ENCODE data around the gene PITPNC1. TPM values are rescaled to one million over a fixed set of nuclear protein-coding genes. Genes with fewer than 3 reads are reported as not detected.

Gene PITPNC1
- total RNA-seq, 1 donor: 25.7 TPM

DNA sequence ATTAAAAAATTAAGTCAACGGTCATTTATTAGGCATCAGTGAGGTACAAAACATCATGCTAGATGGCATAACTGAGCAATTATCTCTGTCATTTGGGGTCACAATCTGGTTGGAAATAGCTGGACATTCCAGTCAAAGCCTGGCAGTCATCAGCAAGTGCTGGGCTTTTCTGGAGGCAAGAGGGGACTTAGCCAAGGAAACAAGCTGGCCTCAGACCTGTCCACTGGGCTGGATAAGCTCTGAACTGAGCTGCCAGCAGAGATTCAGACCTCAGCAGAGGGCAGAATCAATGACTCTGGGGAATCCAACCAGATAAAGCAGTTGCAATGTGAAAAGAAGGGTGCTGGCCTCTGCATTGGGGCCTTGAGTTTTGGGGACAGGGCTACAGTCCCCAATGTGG, 178.8 kb downstream of the PITPNC1 start:
- no peak for DNase-seq (ENCODE audit: low read depth)
- no peak for TF ChIP-seq CTCF (IDR thresholded peaks at IDR 0.05; ENCODE audit: insufficient read depth, low read length)
- H3K4me3 ChIP-seq (ENCODE audit: low read depth, low read length): no peak overlapping the region

- H3K4me3 ChIP-seq (ENCODE audit: low read depth, low read length): no peak overlapping the region
- TF ChIP-seq CTCF (IDR thresholded peaks at IDR 0.05; ENCODE audit: insufficient read depth, low read length): no peak
- DNase-seq (ENCODE audit: low read depth): no peak
These were observed 180.2 kb downstream of the PITPNC1 start for GRCh38 chr17:67557052-67557845.

DNA sequence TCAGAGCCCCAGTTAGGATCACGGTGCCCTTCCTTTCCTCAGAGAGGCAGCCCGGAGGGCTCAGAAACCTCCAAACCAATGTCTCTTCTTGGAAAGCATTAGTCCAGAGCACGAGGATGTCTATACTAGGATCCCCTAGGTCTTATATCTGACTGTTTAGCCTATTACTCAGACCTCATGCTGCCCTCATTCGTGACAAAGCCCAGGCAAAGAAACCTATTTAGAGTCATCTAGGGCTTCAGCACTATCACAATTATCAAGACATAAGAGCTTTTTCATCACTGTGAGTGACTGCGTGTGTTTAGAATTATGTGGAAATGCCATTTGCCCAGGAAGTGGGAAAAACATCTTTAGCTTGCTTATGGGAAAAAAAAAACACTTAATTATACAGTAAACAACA, 180.8 kb downstream of the PITPNC1 start:
- no peak for TF ChIP-seq CTCF (IDR thresholded peaks at IDR 0.05; ENCODE audit: insufficient read depth, low read length)
- H3K4me3 ChIP-seq (ENCODE audit: low read depth, low read length): no peak overlapping the region
- DNase-seq (ENCODE audit: low read depth): peak; percentile 49

- H3K4me3 ChIP-seq (ENCODE audit: low read depth, low read length): no peak overlapping the region
- no peak for TF ChIP-seq CTCF (IDR thresholded peaks at IDR 0.05; ENCODE audit: insufficient read depth, low read length)
- DNase-seq (ENCODE audit: low read depth): peak; percentile 41
These were observed 181.8 kb downstream of the PITPNC1 start for GRCh38 chr17:67558740-67559380.

GRCh38 chr17:67559381-67559966, 182.4 kb downstream of the PITPNC1 start:
- no peak for DNase-seq (ENCODE audit: low read depth)
- no peak overlapping the region for H3K4me3 ChIP-seq (ENCODE audit: low read depth, low read length)
- TF ChIP-seq CTCF (IDR thresholded peaks at IDR 0.05; ENCODE audit: insufficient read depth, low read length): no peak

DNA sequence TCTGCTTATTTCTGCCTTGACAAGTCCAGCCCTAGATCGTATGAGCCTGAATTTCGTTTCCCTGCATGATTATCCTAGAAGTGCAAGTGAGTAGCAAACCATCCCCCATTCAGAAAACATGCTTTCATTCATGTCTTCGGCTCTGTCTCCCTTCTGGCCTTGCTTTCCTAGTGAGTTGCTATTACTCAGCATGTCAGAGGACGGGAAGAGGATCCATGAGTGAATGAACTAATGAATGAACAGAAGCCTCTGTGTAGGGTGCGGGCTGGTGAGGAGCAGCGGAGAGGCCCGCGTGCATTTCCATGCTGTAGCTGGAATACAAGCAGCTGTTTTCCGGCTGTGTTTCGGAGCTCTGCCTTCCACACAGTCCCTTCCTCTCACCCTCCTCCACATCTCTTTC, 184.9 kb downstream of the PITPNC1 start:
- DNase-seq (ENCODE audit: low read depth): no peak
- no peak overlapping the region for H3K4me3 ChIP-seq (ENCODE audit: low read depth, low read length)
- no peak for TF ChIP-seq CTCF (IDR thresholded peaks at IDR 0.05; ENCODE audit: insufficient read depth, low read length)

Data from fibroblast of the aortic adventitia (primary cell).